ENCODE results near the gene NECTIN1.

Gene NECTIN1

GRCh38 chr11:119678351-119678750 is 50.6 kb downstream of the NECTIN1 start:
- H3K27me3 ChIP-seq (ENCODE audit: insufficient read depth, poor library complexity, severe bottlenecking), result no peaks in the 10 kb centered on the region
- no peak for DNase-seq (ENCODE audit: low read depth in 1 of 2, low spot score in 1 of 2)
- TF ChIP-seq POLR2AphosphoS5 (IDR thresholded peaks at IDR 0.05; ENCODE audit: low read depth) (no peak), CTCF (IDR thresholded peaks at IDR 0.05; ENCODE audit: insufficient read depth, low read length) (no peak), GABPA (IDR thresholded peaks at IDR 0.05; ENCODE audit: low read depth) (no peak), SPI1 (IDR thresholded peaks at IDR 0.05; ENCODE audit: borderline replicate concordance, low read depth) (no peak), REST (IDR thresholded peaks at IDR 0.05; ENCODE audit: insufficient replicate concordance, low read depth) (no peak)
- no peak overlapping the region for H3K27ac ChIP-seq (replicated peaks)
- no peak overlapping the region for H3K4me3 ChIP-seq (replicated peaks; ENCODE audit: insufficient read depth, low read length)

- no peak for TF ChIP-seq SPI1 (IDR thresholded peaks at IDR 0.05; ENCODE audit: borderline replicate concordance, low read depth)
- Histone ChIP-seq H3K27ac (replicated peaks) (no peak overlapping the region), H3K4me3 (replicated peaks; ENCODE audit: insufficient read depth, low read length) (no peak overlapping the region), H3K27me3 (ENCODE audit: insufficient read depth, poor library complexity, severe bottlenecking) (no peaks in the 10 kb centered on the region)
- no peak for DNase-seq (ENCODE audit: low read depth in 1 of 2, low spot score in 1 of 2)
These were observed 51.2 kb downstream of the NECTIN1 start for GRCh38 chr11:119677840-119678239.

GRCh38 chr11:119676461-119677020 is 52.5 kb downstream of the NECTIN1 start:
- H3K27me3 ChIP-seq (ENCODE audit: insufficient read depth, poor library complexity, severe bottlenecking), result no peaks in the 10 kb centered on the region
- H3K4me3 ChIP-seq (replicated peaks; ENCODE audit: insufficient read depth, low read length), result no peak overlapping the region
- no peak for TF ChIP-seq GABPA (IDR thresholded peaks at IDR 0.05; ENCODE audit: low read depth)
- TF ChIP-seq SPI1 (IDR thresholded peaks at IDR 0.05; ENCODE audit: borderline replicate concordance, low read depth), result no peak
- no peak for TF ChIP-seq CTCF (IDR thresholded peaks at IDR 0.05; ENCODE audit: insufficient read depth, low read length)
- TF ChIP-seq POLR2AphosphoS5 (IDR thresholded peaks at IDR 0.05; ENCODE audit: low read depth), result no peak
- no peak for TF ChIP-seq REST (IDR thresholded peaks at IDR 0.05; ENCODE audit: insufficient replicate concordance, low read depth)
- no peak for DNase-seq (ENCODE audit: low read depth in 1 of 2, low spot score in 1 of 2)
- no peak overlapping the region for H3K27ac ChIP-seq (replicated peaks)

- Histone ChIP-seq H3K27me3 (ENCODE audit: insufficient read depth, poor library complexity, severe bottlenecking) (no peaks in the 10 kb centered on the region), H3K4me3 (replicated peaks; ENCODE audit: insufficient read depth, low read length) (no peak overlapping the region), H3K27ac (replicated peaks) (peak overlapping the region; percentile 72)
- DNase-seq (ENCODE audit: low read depth in 1 of 2, low spot score in 1 of 2), result peak; percentile 82 to 91
- TF ChIP-seq SPI1 (IDR thresholded peaks at IDR 0.05; ENCODE audit: borderline replicate concordance, low read depth) (peak; percentile 98), GABPA (IDR thresholded peaks at IDR 0.05; ENCODE audit: low read depth) (peak; percentile 20; the same call in 1 of the 2 replicates), CTCF (IDR thresholded peaks at IDR 0.05; ENCODE audit: insufficient read depth, low read length) (peak; percentile 9), REST (IDR thresholded peaks at IDR 0.05; ENCODE audit: insufficient replicate concordance, low read depth) (no peak), POLR2AphosphoS5 (IDR thresholded peaks at IDR 0.05; ENCODE audit: low read depth) (peak; percentile 83)
These were observed 55.2 kb downstream of the NECTIN1 start for GRCh38 chr11:119673759-119674336.
